GM12892 (cell line): ENCODE measurements around the gene CSTF3.

ENCODE experiments used
- POLR2A ChIP-seq: IDR thresholded peaks from 2 replicates; pipeline ENCODE4 v1.6.1; 2011; ENCODE audit warnings: low read depth, low read length, control low read depth
- POLR2AphosphoS5 ChIP-seq: IDR thresholded peaks from 2 replicates; pipeline ENCODE4 v1.6.1; 2011; ENCODE audit warnings: low read depth, low read length, control low read depth
- TAF1 ChIP-seq: IDR thresholded peaks from 2 replicates; pipeline ENCODE4 v1.6.1; 2011; ENCODE audit warnings: low read depth, mild to moderate bottlenecking, control low read depth, low read length, borderline replicate concordance

DNA sequence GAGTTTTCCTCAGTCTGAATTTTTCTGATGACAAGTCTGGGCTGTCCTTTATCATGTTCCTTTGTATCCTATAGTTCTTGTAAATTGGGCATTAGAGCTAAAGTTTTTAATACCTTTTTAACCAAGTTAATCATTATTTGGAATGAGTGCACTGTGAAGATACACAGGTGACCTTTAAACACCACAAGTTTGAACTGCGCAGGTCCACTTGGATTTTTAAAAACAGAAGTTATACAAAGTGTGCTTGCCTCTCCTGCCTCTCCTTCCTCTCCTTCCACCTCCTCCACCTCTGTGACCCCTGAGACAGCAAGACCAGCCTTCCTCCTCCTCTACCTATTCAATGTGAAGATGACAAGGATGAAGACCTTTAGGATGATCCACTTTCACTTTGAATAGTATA lies 126.3 kb downstream of the CSTF3 start:
- TF ChIP-seq POLR2A: no peak
- no peak for TF ChIP-seq POLR2AphosphoS5
- no peak for TF ChIP-seq TAF1
